HEK293 (cell line): Measurements from ENCODE around the gene TTLL12.

Source experiments
- CTCF ChIP-seq: fragments of 450-650 bp; formaldehyde crosslinking; IDR thresholded peaks from 2 replicates; pipeline ENCODE4 v1.5.1; 2016; ENCODE audit warnings: missing biosample characterization, missing genetic modification characterization
- KLF8 ChIP-seq: fragments of 450-650 bp; formaldehyde crosslinking; IDR thresholded peaks from 2 replicates; pipeline ENCODE4 v1.5.1; 2016; ENCODE audit warnings: missing biosample characterization, missing genetic modification characterization

GRCh38 chr22:43218786-43219185 lies 31.9 kb upstream of the TTLL12 start:
- TF ChIP-seq KLF8 (tag by site-specific recombination) (no peak), CTCF (no peak)
